ENCODE measurements around the gene NKX2-3. TPM values are rescaled to one million over a fixed set of nuclear protein-coding genes. Genes with fewer than 3 reads are reported as not detected.
A peak's percentile ranks its signal among the peaks of the same experiment; 100 is the strongest.

NKX2-3 gene
- total RNA-seq, 1 donor from 2014 or later: not detected

GRCh38 chr10:99530108-99531025, 2.4 kb upstream of the NKX2-3 start:
- DNase-seq (ENCODE audit: low spot score): peak; percentile 57

GRCh38 chr10:99531026-99531695, 1.6 kb upstream of the NKX2-3 start:
- Mint-ChIP-seq H3K4me1 (peaks cover 31% of the 10 kb centered on the region), H3K27ac (no peak overlapping the region), H3K36me3 (peaks cover 2% of the 10 kb centered on the region), H3K4me3 (no peak overlapping the region), H3K27me3 (ENCODE audit: insufficient read depth, low read depth) (peaks cover 91% of the 10 kb centered on the region), H3K9me3 (peaks cover 3% of the 10 kb centered on the region)
- H3K4me3 ChIP-seq: no peak overlapping the region
- H3K4me2 ChIP-seq: peak overlapping the region; percentile 34
- peaks cover 98% of the 10 kb centered on the region for H4K20me1 ChIP-seq (ENCODE audit: low read depth)
- peaks cover 100% of the 10 kb centered on the region for H3K27me3 ChIP-seq
- no peaks in the 10 kb centered on the region for H3K9me3 ChIP-seq (ENCODE audit: low read depth)
- DNase-seq (ENCODE audit: low spot score): peak; percentile 69
- no peak overlapping the region for H3K9ac ChIP-seq
- no peak overlapping the region for H2AFZ ChIP-seq (replicated peaks)
- TF ChIP-seq EZH2phosphoT487 (IDR thresholded peaks at IDR 0.05): peak; percentile 52
- peak; percentile 74 for TF ChIP-seq EZH2 (IDR thresholded peaks at IDR 0.05)
- no peak for TF ChIP-seq CTCF (IDR thresholded peaks at IDR 0.05)
- H3K27ac ChIP-seq: no peak overlapping the region
- H3F3A ChIP-seq (ENCODE audit: low read depth): peaks cover 28% of the 10 kb centered on the region
- no peaks in the 10 kb centered on the region for H3K36me3 ChIP-seq
- peaks cover 17% of the 10 kb centered on the region for H3K4me1 ChIP-seq
- no peaks in the 10 kb centered on the region for H3K79me2 ChIP-seq (ENCODE audit: low read depth)

More at GRCh38 chr10:99530108-99531025, 2.4 kb upstream of the NKX2-3 start:
- no peaks in the 10 kb centered on the region for H3K79me2 ChIP-seq (ENCODE audit: low read depth)
- peaks cover 96% of the 10 kb centered on the region for H4K20me1 ChIP-seq (ENCODE audit: low read depth)
- Mint-ChIP-seq H3K36me3 (peaks cover 2% of the 10 kb centered on the region), H3K27ac (no peak overlapping the region), H3K27me3 (ENCODE audit: insufficient read depth, low read depth) (peaks cover 92% of the 10 kb centered on the region), H3K4me1 (peaks cover 30% of the 10 kb centered on the region), H3K4me3 (peak overlapping the region; percentile 35), H3K9me3 (peaks cover 3% of the 10 kb centered on the region)
- TF ChIP-seq EZH2 (IDR thresholded peaks at IDR 0.05): peak; percentile 75
- TF ChIP-seq EZH2phosphoT487 (IDR thresholded peaks at IDR 0.05): peak; percentile 79
- TF ChIP-seq CTCF (IDR thresholded peaks at IDR 0.05): no peak
- no peaks in the 10 kb centered on the region for H3K9me3 ChIP-seq (ENCODE audit: low read depth)
- H3K4me3 ChIP-seq: no peak overlapping the region
- H3K27ac ChIP-seq: no peak overlapping the region
- H2AFZ ChIP-seq (replicated peaks): no peak overlapping the region
- peak overlapping the region; percentile 34 for H3K4me2 ChIP-seq
- H3K4me1 ChIP-seq: peaks cover 10% of the 10 kb centered on the region
- peaks cover 100% of the 10 kb centered on the region for H3K27me3 ChIP-seq
- H3K36me3 ChIP-seq: no peaks in the 10 kb centered on the region
- peaks cover 21% of the 10 kb centered on the region for H3F3A ChIP-seq (ENCODE audit: low read depth)
- no peak overlapping the region for H3K9ac ChIP-seq

GRCh38 chr10:99531696-99532593, 797 bp upstream of the NKX2-3 start:
- peaks cover 98% of the 10 kb centered on the region for H4K20me1 ChIP-seq (ENCODE audit: low read depth)
- no peaks in the 10 kb centered on the region for H3K79me2 ChIP-seq (ENCODE audit: low read depth)
- no peak overlapping the region for H3K9ac ChIP-seq
- Mint-ChIP-seq H3K27me3 (ENCODE audit: insufficient read depth, low read depth) (peaks cover 90% of the 10 kb centered on the region), H3K36me3 (peaks cover 2% of the 10 kb centered on the region), H3K4me1 (peaks cover 37% of the 10 kb centered on the region), H3K27ac (no peak overlapping the region), H3K4me3 (peak overlapping the region; percentile 54), H3K9me3 (peaks cover 3% of the 10 kb centered on the region)
- peak; percentile 13 for DNase-seq (ENCODE audit: low spot score)
- H3K36me3 ChIP-seq: no peaks in the 10 kb centered on the region
- H3K9me3 ChIP-seq (ENCODE audit: low read depth): no peaks in the 10 kb centered on the region
- no peak overlapping the region for H3K4me3 ChIP-seq
- H3F3A ChIP-seq (ENCODE audit: low read depth): peaks cover 36% of the 10 kb centered on the region
- no peak overlapping the region for H3K27ac ChIP-seq
- H3K27me3 ChIP-seq: peaks cover 100% of the 10 kb centered on the region
- peaks cover 24% of the 10 kb centered on the region for H3K4me1 ChIP-seq
- H2AFZ ChIP-seq (replicated peaks): no peak overlapping the region
- H3K4me2 ChIP-seq: peak overlapping the region; percentile 50
- peak; percentile 5 for TF ChIP-seq EZH2phosphoT487 (IDR thresholded peaks at IDR 0.05)
- no peak for TF ChIP-seq CTCF (IDR thresholded peaks at IDR 0.05)
